Heart left ventricle (tissue), 16 donors: ENCODE results near the gene ARHGEF10L. TPM values are rescaled to one million over a fixed set of nuclear protein-coding genes. Genes with fewer than 3 reads are reported as not detected.
"Not testable (repeated sequence)": the region's sequence is repeated elsewhere in the genome, so short reads cannot be mapped to it uniquely, and the experiment has no call there.

Experiments
- ATAC-seq, 4 donors: fragments of 200-7000 bp; cut with Tn5 transposase; one replicate each; pipeline ENCODE4 v1.9.1; 2020 to 2022; ENCODE audit warnings: moderate library complexity in 4 of 4, mild to moderate bottlenecking in 3 of 4, moderate number of reproducible peaks in 1 of 4
- DNase-seq, 5 donors: peaks; one replicate each; pipeline ENCODE4 v3.0.0-alpha.2; 2020
- H3K27ac ChIP-seq, 12 donors: fragments of 200-600 bp; sonication (generic) in 4 of 12; one replicate each; pipeline versions ENCODE4 v1.5.0 to v1.8.0; 2016 to 2022; ENCODE audit warnings: mild to moderate bottlenecking in 2 of 12
- H3K27me3 ChIP-seq, 9 donors: fragments of 200-600 bp; sonication (generic) in 2 of 9; one replicate each; pipeline versions ENCODE4 v1.5.1 to v1.8.0; 2016 to 2022; ENCODE audit warnings: mild to moderate bottlenecking in 3 of 9
- H3K36me3 ChIP-seq, 9 donors: fragments of 200-600 bp; sonication (generic) in 2 of 9; one replicate each; pipeline versions ENCODE4 v1.5.0 to v1.8.0; 2018 to 2022; ENCODE audit warnings: mild to moderate bottlenecking in 2 of 9
- H3K4me1 ChIP-seq, 12 donors: fragments of 200-600 bp; sonication (generic) in 4 of 12; one replicate each; pipeline versions ENCODE4 v1.5.0 to v1.8.0; 2016 to 2022; ENCODE audit warnings: mild to moderate bottlenecking in 3 of 12
- H3K4me3 ChIP-seq, 12 donors: fragments of 200-600 bp; sonication (generic) in 4 of 12; one replicate each; pipeline versions ENCODE4 v1.5.0 to v1.8.0; 2017 to 2022; ENCODE audit warnings: mild to moderate bottlenecking in 9 of 12, moderate library complexity in 4 of 12
- H3K9me3 ChIP-seq, 12 donors: fragments of 200-600 bp; sonication (generic) in 4 of 12; one replicate each; pipeline versions ENCODE4 v1.5.0 to v1.8.0; 2016 to 2022; ENCODE audit warnings: mild to moderate bottlenecking in 1 of 12
- CTCF ChIP-seq, 12 donors: fragments of 200-600 bp; sonication (generic) in 4 of 12; IDR thresholded peaks; one replicate each; pipeline versions ENCODE4 v1.5.0 to v1.8.0; 2018 to 2022; ENCODE audit warnings: antibody characterized with exemption in 12 of 12, mild to moderate bottlenecking in 5 of 12
- POLR2A ChIP-seq, 2 donors: fragments of 450-650 bp; IDR thresholded peaks; one replicate each; pipeline ENCODE4 v1.6.1; 2017; ENCODE audit warnings: antibody characterized with exemption in 2 of 2, mild to moderate bottlenecking in 2 of 2, moderate library complexity in 2 of 2
- WGBS, 4 donors: extraction: QIAGEN DNeasy Blood & Tissue Kit in 2 of 4; methylation state at CpG; one replicate each; pipeline versions ENCODE4 v1.1.5 to v1.1.7; 2013 to 2018; 5-methylcytosine and 5-hydroxymethylcytosine counted together
- intact Hi-C, 10 donors: fragments of 100-400 bp; cut with DNase I; formaldehyde crosslinking; loops; one replicate each; pipeline versions ENCODE4 v1.11.1 to v1.14.2; 2022
- polyA plus RNA-seq, 2 donors: library from polyadenylated mRNA; stranded (reverse); fragments of 200-250 nt; gene quantifications; one replicate each; pipeline ENCODE4 v1.2.3, GENCODE V29; 2013
- total RNA-seq, 9 donors: library from RNA; depleted of rRNA in 2 of 9; stranded (reverse); fragments of >200 nt in 2 of 9; fragmentation: NEBNext Ultra II Directional in 3 of 9; extraction: Animal tissue kit (Norgen Biotek cat#: 25700) in 3 of 9; gene quantifications; one replicate each; pipeline versions ENCODE4 v1.1.0 to v1.2.4, GENCODE V29; 2016 to 2023
- donor health status: ischemic (EF 13 %, LVEDD 7.1; RV severe dilation, severe dysfunction).
- donor health status: healthy with polysubstance abuse.
- donor health status: DM: no; HTN: yes; CAD: no.
- donor health status: DM: no; HTN: no; CAD: no.
- donor health status: ischemic (EF 25% LVEDD 6.9; RV normal size, moderate dysfunction).
- donor health status: ischemic (EF 25% LVEDD 5.7; RV mildly dilated, moderate dysfunction).
- donor health status: healthy.
- donor health status: DM: yes; HTN: yes; CAD: no.
- donor health status: ischemic (EF 35%, LVEDD 5.7; RV mildly dilated, moderate dysfunction).
- donor health status: nonischemic (EF 11% LVEDD 7.7; RV severe dilation, severe dysfunction).
- donor health status: DM: yes; HTN: yes; CAD: no.
- donor health status: PGD.
- donor health status: ischemic (EF 29% LVEDD 5.4; RV normal size, mild dysfunction).
- donor health status: nonischemic (EF 23%, LVEDD 6.1; RV moderate dilation, normal function).

Gene ARHGEF10L
- total and polyA plus RNA-seq, 11 donors, result 44.6 to 72.8 (median 57.9) TPM

- intact Hi-C loops, result no loop called here
- DNase-seq, result peak in 1 of 5 donors; percentile 56
- 33 to 45% (median 41%) methylated on average over 8 to 11 of the region's 11 CpGs for WGBS, 4 donors
These were observed 203.6 kb downstream of the ARHGEF10L start for GRCh38 chr1:17743008-17743647.

GRCh38 chr1:17743925-17744324, 204.4 kb downstream of the ARHGEF10L start:
- ATAC-seq (no peak), DNase-seq (peak in 1 of 5 donors; percentile 3)
- Histone ChIP-seq H3K36me3 (no peaks in the 10 kb centered on the region), H3K4me1 (peaks cover 0 to 12% (median 0%) of the 10 kb centered on the region in 12 donors), H3K27ac (no peak overlapping the region), H3K9me3 (no peaks in the 10 kb centered on the region), H3K4me3 (no peak overlapping the region), H3K27me3 (peaks cover 0 to 23% (median 2%) of the 10 kb centered on the region in 9 donors)
- no peak for TF ChIP-seq POLR2A (IDR thresholded peaks at IDR 0.05)
- no peak for TF ChIP-seq CTCF (IDR thresholded peaks at IDR 0.05)
- 88 to 98% (median 94%) methylated on average over 3 of the region's 3 CpGs for WGBS, 4 donors
- intact Hi-C loops, result no loop called here

More at GRCh38 chr1:17743008-17743647, 203.6 kb downstream of the ARHGEF10L start:
- Histone ChIP-seq H3K9me3 (no peaks in the 10 kb centered on the region), H3K27ac (no peak overlapping the region), H3K27me3 (peaks cover 0 to 23% (median 2%) of the 10 kb centered on the region in 9 donors), H3K36me3 (no peaks in the 10 kb centered on the region), H3K4me3 (no peak overlapping the region), H3K4me1 (peaks cover 0 to 12% (median 0%) of the 10 kb centered on the region in 12 donors)
- TF ChIP-seq POLR2A (IDR thresholded peaks at IDR 0.05) (no peak), CTCF (IDR thresholded peaks at IDR 0.05) (no peak)
- ATAC-seq, result peak in 2 of 4 donors; percentile 24 to 33

GRCh38 chr1:17744666-17745478, 205.4 kb downstream of the ARHGEF10L start:
- Histone ChIP-seq H3K27me3 (peaks cover 0 to 22% (median 2%) of the 10 kb centered on the region in 9 donors), H3K9me3 (no peaks in the 10 kb centered on the region), H3K27ac (no peak overlapping the region), H3K4me1 (peaks cover 0 to 12% (median 0%) of the 10 kb centered on the region in 12 donors), H3K4me3 (no peak overlapping the region), H3K36me3 (no peaks in the 10 kb centered on the region)
- no peak for TF ChIP-seq POLR2A (IDR thresholded peaks at IDR 0.05)
- no peak for TF ChIP-seq CTCF (IDR thresholded peaks at IDR 0.05)
- intact Hi-C loops, result no loop called here
- ATAC-seq (no peak), DNase-seq (peak in 1 of 5 donors; percentile 33)
- WGBS, 4 donors, result 81 to 83% (median 82%) methylated on average over 8 to 11 of the region's 11 CpGs

- TF ChIP-seq POLR2A (IDR thresholded peaks at IDR 0.05) (no peak), CTCF (IDR thresholded peaks at IDR 0.05) (no peak)
- WGBS, 4 donors, result 91 to 97% (median 94%) methylated on average over 3 of the region's 3 CpGs
- H3K36me3 ChIP-seq, result no peaks in the 10 kb centered on the region
- H3K4me1 ChIP-seq, result peaks cover 0 to 12% (median 0%) of the 10 kb centered on the region in 12 donors
- H3K27me3 ChIP-seq, result peaks cover 0 to 16% (median 2%) of the 10 kb centered on the region in 9 donors
- ATAC-seq (no peak), DNase-seq (no peak)
- no peak overlapping the region for H3K27ac ChIP-seq
- intact Hi-C loops, result no loop called here
- no peak overlapping the region for H3K4me3 ChIP-seq
- H3K9me3 ChIP-seq, result no peaks in the 10 kb centered on the region
These were observed 206.0 kb downstream of the ARHGEF10L start for GRCh38 chr1:17745479-17745955.

- WGBS, 4 donors, result 68 to 76% (median 75%) methylated on average over 2 of the region's 2 CpGs
- DNase-seq, intact Hi-C loops, ATAC-seq, H3K27me3 ChIP-seq, H3K4me3 ChIP-seq, H3K36me3 ChIP-seq, H3K27ac ChIP-seq, H3K9me3 ChIP-seq: not testable (repeated sequence)
- H3K4me1 ChIP-seq, result peaks cover 0 to 12% (median 0%) of the 10 kb centered on the region in 12 donors
These were observed 206.8 kb downstream of the ARHGEF10L start for GRCh38 chr1:17746281-17746680.
